Activated CD8-positive, alpha-beta memory T cell treated with anti-CD3 and anti-CD28 coated beads for 24 hours (primary cell): ENCODE measurements around the gene AATK.

Experiments
- DNase-seq: peaks from one replicate; pipeline ENCODE4 v3.0.0-alpha.2; 2020

Gene AATK

GRCh38 chr17:81194941-81195901 is 29.2 kb upstream of the AATK start:
- DNase-seq, result no peak

DNA sequence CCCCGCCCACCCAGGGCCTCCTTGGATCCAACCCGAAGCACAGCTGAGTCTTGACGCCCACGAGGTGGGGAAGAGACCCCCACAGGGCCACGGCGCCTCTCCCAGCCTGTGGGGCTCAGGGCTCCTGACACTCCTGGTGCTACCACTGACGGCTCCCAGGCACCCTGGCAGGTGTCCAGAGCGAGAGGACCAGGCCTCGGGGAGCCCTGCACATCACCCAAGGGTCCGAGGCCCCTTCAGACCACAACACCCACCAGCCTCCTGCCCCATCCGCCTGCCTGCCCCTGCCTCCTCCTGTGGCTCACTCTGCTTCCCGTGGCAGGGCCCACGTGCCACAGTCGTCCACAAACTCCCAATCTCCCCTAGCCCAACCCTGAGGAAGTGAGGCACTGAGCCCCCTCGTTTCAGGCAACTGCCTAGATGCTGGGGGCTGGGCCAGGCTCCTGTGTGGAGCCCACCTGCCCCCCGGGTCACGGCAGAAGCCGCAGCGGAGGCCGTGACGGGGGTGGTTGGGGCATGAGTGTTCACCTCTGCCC is 28.3 kb upstream of the AATK start:
- DNase-seq, result no peak

DNA sequence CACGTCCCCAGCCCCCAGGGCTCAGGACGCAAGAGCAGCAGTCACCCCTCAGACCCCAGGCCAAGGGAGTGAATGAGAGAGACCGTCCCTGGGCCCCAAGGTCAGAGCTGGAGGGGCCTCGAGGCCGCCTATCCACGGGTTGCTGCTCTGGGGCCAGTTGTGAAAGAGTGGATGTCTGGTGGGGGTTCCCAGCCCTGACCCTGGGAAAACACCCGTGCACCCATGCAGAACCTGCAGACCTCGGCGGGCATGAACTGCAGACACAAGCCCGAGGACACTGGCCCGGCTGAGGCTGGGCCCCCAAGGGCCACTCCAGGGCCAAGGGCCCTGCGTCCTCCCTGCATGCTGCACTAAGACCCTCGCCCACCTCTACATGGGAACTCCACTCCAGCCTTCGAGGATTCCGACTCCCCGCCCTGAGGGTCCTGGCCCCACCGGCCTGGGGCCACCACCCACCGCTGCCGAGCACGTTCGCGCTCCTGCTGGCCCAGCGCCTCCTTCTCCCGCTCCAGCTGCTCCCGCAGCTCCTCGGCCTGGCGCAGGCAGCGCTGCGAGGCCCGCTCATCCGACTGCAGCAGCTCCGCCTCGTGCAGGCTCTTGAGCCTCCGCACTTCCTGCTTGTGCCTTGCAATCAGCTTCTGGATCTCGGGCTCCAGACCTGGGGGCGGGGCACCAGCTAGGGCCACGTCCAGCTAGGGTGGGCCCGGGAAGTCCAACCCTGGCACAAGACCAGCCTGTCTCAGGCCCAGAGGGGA is 27.6 kb upstream of the AATK start:
- no peak for DNase-seq

- no peak for DNase-seq
These were observed 27.0 kb upstream of the AATK start for GRCh38 chr17:81193051-81193410.

- DNase-seq, result no peak
These were observed 26.5 kb upstream of the AATK start for GRCh38 chr17:81192386-81193050.

- DNase-seq, result no peak
These were observed 25.6 kb upstream of the AATK start for GRCh38 chr17:81191646-81192045.

- DNase-seq, result no peak
These were observed 25.1 kb upstream of the AATK start for GRCh38 chr17:81191116-81191515.

GRCh38 chr17:81190591-81190990 is 24.6 kb upstream of the AATK start:
- no peak for DNase-seq

DNA sequence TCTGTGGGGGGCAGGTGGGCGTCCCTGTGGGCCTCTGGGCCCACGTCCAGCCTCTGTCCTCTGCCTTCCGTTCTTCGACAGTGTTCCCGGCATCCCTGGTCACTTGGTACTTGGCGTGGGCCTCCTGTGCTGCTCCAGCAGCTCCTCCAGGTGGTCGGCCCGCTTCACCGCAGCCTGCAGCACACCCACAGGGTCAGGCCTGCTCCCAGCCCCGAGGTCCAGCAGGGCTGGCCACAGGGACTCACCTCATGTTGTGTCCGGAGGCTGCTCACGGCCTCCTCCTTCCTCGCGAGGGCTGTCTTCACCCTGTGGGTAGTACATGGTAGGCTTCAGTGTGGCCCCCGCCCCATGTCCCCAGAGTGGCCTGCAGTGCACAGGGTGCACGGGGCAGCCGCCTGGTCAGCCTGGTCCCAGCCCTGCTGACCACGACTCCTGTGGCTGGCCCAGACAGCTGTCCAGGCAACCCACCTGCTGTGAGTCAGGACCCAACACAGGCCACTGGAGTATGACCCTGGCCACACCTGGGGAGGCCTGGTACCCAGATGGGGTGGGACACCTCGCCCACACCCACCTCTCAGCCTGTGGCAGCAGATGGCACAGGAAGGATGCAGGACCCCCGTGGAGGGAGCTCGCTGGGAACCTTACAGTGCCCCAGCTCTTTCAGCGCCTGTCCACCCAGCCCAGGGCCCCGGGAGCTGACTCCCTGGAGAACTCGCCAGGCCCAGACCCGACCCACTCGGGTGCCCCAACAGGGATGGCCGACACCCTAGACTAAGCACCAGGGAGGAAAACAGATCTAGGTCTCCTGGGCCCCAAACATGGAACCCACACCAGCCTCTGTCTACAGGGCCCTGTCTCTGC is 23.9 kb upstream of the AATK start:
- no peak for DNase-seq

DNA sequence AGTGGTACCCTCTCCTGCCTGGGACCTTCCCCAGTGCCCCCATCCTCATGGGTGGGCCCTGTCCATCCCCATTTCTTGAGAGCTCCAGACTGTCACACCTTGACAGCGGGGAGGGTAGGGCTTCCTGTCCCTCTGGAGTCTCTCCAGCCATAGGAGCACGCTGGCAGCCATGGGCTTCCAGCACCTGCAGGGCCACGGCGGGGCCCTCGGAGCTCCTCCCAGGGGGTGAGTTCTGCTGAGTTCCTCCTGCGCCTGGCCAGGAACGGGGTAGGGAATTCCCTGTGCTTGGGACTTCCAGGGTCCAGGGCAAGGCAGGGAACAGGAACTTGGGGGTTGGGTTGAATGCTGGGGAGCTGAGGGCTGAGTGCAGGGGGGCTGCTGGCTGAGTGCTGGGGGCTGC is 23.0 kb upstream of the AATK start:
- no peak for DNase-seq

GRCh38 chr17:81188491-81188840 is 22.4 kb upstream of the AATK start:
- no peak for DNase-seq

GRCh38 chr17:81187586-81188490 is 21.8 kb upstream of the AATK start:
- DNase-seq, result no peak

- DNase-seq, result no peak
These were observed 21.1 kb upstream of the AATK start for GRCh38 chr17:81187120-81187519.

DNA sequence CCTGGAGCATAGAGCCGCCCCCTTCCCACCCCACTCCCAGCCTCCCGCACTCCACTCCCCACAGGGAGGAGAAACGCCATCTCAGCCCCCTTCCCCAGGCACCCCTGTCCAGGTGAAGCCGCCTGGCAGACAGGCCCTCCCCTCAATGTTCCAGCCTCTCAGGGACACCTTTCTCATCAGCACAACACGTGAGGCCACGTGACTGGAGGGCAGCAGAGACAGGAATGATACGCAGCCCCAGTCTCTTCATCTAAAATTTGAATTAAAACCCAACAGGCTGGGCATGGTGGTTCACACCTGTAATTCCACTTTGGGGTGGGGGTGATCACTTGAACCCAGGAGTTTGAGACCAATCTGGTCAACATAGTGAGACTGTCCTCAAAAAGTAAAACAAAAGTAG is 20.2 kb upstream of the AATK start:
- DNase-seq, result no peak

DNA sequence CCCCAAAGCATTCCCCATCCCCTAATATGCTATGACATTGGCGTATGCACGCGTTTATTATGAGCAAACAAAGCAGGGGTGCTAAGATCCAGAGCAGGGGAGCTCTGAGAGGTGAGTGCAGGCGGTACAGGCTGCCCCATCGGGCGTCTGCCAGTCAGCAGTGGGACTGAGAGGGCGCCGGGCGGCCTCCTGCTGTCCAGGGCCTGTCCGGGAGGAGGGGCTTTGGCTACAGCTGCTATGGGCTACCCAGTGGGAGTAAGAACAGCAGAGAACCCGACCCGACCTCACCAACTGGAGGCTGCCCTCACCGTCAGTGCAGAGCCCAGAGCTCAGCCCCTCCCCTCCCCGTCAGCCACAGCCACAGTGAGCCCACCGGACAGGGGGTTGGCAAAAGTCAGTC is 18.5 kb upstream of the AATK start:
- DNase-seq, result no peak

- no peak for DNase-seq
These were observed 17.8 kb upstream of the AATK start for GRCh38 chr17:81183807-81184206.

- no peak for DNase-seq
These were observed 17.3 kb upstream of the AATK start for GRCh38 chr17:81183316-81183715.

DNA sequence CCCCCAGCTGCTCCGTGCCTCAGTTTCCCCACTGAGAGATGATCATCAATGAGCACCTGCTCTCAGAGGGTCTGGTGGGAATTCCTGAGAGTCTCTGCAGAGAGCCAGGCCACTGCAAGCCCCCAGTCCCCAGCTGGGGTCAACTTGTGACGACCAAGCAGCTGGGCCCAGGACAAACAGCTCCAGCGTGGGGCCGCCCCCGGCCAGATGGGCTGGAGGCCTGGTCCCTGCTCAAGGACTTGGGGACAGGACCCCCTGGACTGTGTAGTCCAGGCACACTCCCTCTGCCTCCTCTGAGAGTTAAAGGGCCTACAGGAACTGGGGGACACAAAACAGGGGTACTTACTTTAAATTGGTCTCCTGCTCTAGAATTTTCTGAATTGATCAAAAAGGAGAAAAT is 16.6 kb upstream of the AATK start:
- no peak for DNase-seq

GRCh38 chr17:81181811-81182185 is 15.8 kb upstream of the AATK start:
- no peak for DNase-seq

- no peak for DNase-seq
These were observed 15.1 kb upstream of the AATK start for GRCh38 chr17:81180836-81181810.
